Measurements from ENCODE around the gene PRKG2. TPM values are rescaled to one million over a fixed set of nuclear protein-coding genes. Genes with fewer than 3 reads are reported as not detected.

Gene PRKG2
- total and polyA plus RNA-seq, 2 of the 13 experiments (the other 11 are each of a cell fraction or from before 2014, with no cell fraction given) = 0.04 TPM

DNA sequence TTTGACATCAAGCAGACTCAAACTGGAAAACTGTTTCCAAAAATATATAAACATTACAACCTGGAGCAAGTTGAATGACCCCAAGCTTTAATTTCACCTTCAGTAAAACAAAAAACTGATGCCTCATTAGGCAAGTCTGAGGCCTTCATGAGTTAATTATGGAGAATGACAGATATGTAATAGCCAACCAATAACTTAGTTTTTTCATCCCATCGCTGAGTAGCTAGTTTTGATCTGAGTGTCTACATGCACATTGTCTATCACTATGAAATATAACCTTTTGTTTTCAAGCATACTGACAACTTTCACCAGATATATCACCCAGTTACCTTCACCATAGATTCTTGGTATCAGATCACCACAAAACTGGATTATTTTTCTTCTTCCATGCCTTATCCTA, 16.4 kb downstream of the PRKG2 start:
- CTCF ChIA-PET (ENCODE audit: low intra/inter-chr PET ratio, low total read pairs) = no interaction called here
- Histone ChIP-seq H3K9ac (ENCODE audit: insufficient read depth, low read depth, low read length) (no peak overlapping the region), H3K4me3 (replicated peaks in 1 of 3; ENCODE audit: insufficient read depth in 1 of 3, low read depth in 2 of 3, low read length in 3 of 3) (no peak overlapping the region), H2AFZ (ENCODE audit: low read length) (no peak overlapping the region), H3K36me3 (replicated peaks in 1 of 2; ENCODE audit: control insufficient read depth in 1 of 2, insufficient read depth in 2 of 2, low read length in 2 of 2) (no peaks in the 10 kb centered on the region), H3K4me2 (ENCODE audit: low read depth, low read length) (no peak overlapping the region), H3K79me2 (ENCODE audit: insufficient read depth, low read length) (no peaks in the 10 kb centered on the region), H3K9me3 (ENCODE audit: low read length) (no peaks in the 10 kb centered on the region), H4K20me1 (ENCODE audit: insufficient read depth, low read length) (no peaks in the 10 kb centered on the region), H3K4me1 (ENCODE audit: insufficient read depth, low read length) (no peaks in the 10 kb centered on the region), H3K27me3 (ENCODE audit: control insufficient read depth in 1 of 2, insufficient read depth in 2 of 2, low read length in 2 of 2) (no peaks in the 10 kb centered on the region), H3K27ac (ENCODE audit: extremely low read length, insufficient read depth, low read length) (no peak overlapping the region)
- FAIRE-seq (no peak), ATAC-seq (no peak), DNase-seq (ENCODE audit: low spot score) (no peak)
- POLR2A ChIA-PET = no interaction called here
- intact Hi-C loops (cut with micrococcal nuclease; ENCODE audit: unreplicated experiment) (no loop called here), in situ Hi-C loops (cut with HindIII; ENCODE audit: extremely low pct_ligation_motif_present, low pct_unique_long_range_greater_than_20kb) (no loop called here)
- BruUV-seq (replicated peaks) = no TSS peak
- TF ChIP-seq NFKB2 (CRISPR knock-in tag; IDR thresholded peaks at IDR 0.05; ENCODE audit: borderline replicate concordance) = no peak
- 33% methylated on average over 1 of the region's 1 CpG for WGBS (ENCODE audit: low lambda C conversion rate)

DNA sequence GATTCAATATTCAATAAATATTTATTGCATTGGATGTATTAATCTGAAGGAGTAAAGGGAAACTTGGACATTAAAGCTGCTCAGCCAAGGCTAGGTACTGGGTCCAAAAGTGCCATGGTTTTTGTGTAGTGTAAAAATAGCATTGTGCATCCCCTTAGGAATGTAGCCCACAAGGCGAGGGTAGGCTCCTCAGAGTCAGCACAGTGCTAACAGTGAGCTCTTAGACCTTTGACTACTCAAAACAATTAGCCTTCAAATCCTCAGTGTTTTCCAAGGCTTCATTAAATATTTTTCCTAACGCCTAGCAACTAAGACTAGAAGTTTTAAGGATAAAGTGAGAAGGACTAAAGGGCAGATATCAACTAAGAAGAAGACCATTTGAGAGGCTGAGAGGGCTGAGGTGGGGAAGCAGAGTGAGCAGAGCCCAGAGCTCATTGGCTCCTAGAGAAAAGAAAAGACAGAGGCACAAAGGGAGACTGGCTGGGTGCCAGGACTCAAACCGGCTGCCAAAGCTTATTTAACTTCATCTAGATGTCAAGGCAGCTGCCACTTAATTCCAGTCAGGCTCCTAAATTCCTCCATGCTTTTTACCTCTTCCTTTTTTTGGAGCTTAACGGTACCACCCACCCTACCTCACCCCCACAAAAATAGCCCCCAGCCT, 17.0 kb downstream of the PRKG2 start:
- no peak for FAIRE-seq
- no peak overlapping the region for H3K27ac ChIP-seq (ENCODE audit: extremely low read length, insufficient read depth, low read length)
- in situ Hi-C loops (cut with HindIII; ENCODE audit: extremely low pct_ligation_motif_present, low pct_unique_long_range_greater_than_20kb) (no loop called here), intact Hi-C loops (cut with micrococcal nuclease; ENCODE audit: unreplicated experiment) (no loop called here)
- H3K27me3 ChIP-seq (ENCODE audit: control insufficient read depth in 1 of 2, insufficient read depth in 2 of 2, low read length in 2 of 2) = no peaks in the 10 kb centered on the region
- CTCF ChIA-PET (ENCODE audit: low intra/inter-chr PET ratio, low total read pairs) = no interaction called here
- no peaks in the 10 kb centered on the region for H3K79me2 ChIP-seq (ENCODE audit: insufficient read depth, low read length)
- TF ChIP-seq GZF1 (CRISPR knock-in tag; IDR thresholded peaks at IDR 0.05) (no peak), ZNF570 (CRISPR knock-in tag; IDR thresholded peaks at IDR 0.05; ENCODE audit: borderline replicate concordance) (no peak), HDAC1 (CRISPR knock-in tag; IDR thresholded peaks at IDR 0.05) (no peak), MZF1 (CRISPR knock-in tag; IDR thresholded peaks at IDR 0.05; ENCODE audit: borderline replicate concordance) (no peak), SUZ12 (IDR thresholded peaks at IDR 0.05; ENCODE audit: low read depth, low read length) (no peak), ZSCAN30 (CRISPR knock-in tag; IDR thresholded peaks at IDR 0.05) (no peak), KLF9 (CRISPR knock-in tag; IDR thresholded peaks at IDR 0.05; ENCODE audit: low read depth) (no peak)
- TF ChIP-seq, protein P1, sequence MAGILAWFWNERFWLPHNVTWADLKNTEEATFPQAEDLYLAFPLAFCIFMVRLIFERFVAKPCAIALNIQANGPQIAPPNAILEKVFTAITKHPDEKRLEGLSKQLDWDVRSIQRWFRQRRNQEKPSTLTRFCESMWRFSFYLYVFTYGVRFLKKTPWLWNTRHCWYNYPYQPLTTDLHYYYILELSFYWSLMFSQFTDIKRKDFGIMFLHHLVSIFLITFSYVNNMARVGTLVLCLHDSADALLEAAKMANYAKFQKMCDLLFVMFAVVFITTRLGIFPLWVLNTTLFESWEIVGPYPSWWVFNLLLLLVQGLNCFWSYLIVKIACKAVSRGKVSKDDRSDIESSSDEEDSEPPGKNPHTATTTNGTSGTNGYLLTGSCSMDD (CRISPR knock-in tag; IDR thresholded peaks at IDR 0.05) = no peak
- TF ChIP-seq, protein P2, sequence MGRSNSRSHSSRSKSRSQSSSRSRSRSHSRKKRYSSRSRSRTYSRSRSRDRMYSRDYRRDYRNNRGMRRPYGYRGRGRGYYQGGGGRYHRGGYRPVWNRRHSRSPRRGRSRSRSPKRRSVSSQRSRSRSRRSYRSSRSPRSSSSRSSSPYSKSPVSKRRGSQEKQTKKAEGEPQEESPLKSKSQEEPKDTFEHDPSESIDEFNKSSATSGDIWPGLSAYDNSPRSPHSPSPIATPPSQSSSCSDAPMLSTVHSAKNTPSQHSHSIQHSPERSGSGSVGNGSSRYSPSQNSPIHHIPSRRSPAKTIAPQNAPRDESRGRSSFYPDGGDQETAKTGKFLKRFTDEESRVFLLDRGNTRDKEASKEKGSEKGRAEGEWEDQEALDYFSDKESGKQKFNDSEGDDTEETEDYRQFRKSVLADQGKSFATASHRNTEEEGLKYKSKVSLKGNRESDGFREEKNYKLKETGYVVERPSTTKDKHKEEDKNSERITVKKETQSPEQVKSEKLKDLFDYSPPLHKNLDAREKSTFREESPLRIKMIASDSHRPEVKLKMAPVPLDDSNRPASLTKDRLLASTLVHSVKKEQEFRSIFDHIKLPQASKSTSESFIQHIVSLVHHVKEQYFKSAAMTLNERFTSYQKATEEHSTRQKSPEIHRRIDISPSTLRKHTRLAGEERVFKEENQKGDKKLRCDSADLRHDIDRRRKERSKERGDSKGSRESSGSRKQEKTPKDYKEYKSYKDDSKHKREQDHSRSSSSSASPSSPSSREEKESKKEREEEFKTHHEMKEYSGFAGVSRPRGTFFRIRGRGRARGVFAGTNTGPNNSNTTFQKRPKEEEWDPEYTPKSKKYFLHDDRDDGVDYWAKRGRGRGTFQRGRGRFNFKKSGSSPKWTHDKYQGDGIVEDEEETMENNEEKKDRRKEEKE (IDR thresholded peaks at IDR 0.05) = no peak
- no peaks in the 10 kb centered on the region for H3K9me3 ChIP-seq (ENCODE audit: low read length)
- no peaks in the 10 kb centered on the region for H4K20me1 ChIP-seq (ENCODE audit: insufficient read depth, low read length)
- 0% methylated on average over 4 of the region's 4 CpGs for WGBS (ENCODE audit: low lambda C conversion rate)
- ATAC-seq = no peak
- POLR2A ChIA-PET = no interaction called here
- H3K4me3 ChIP-seq (replicated peaks in 1 of 3; ENCODE audit: insufficient read depth in 1 of 3, low read depth in 2 of 3, low read length in 3 of 3) = no peak overlapping the region
- no peak overlapping the region for H3K9ac ChIP-seq (ENCODE audit: insufficient read depth, low read depth, low read length)
- no peaks in the 10 kb centered on the region for H3K4me1 ChIP-seq (ENCODE audit: insufficient read depth, low read length)
- BruUV-seq (replicated peaks) = no TSS peak
- DNase-seq (ENCODE audit: low spot score) = no peak
- H2AFZ ChIP-seq (ENCODE audit: low read length) = no peak overlapping the region
- H3K4me2 ChIP-seq (ENCODE audit: low read depth, low read length) = no peak overlapping the region
- no peaks in the 10 kb centered on the region for H3K36me3 ChIP-seq (replicated peaks in 1 of 2; ENCODE audit: control insufficient read depth in 1 of 2, insufficient read depth in 2 of 2, low read length in 2 of 2)
